Stimulated activated CD4-positive, alpha-beta T cell treated with anti-CD3 and anti-CD28 coated beads, Interleukin-2, amount 100 ng/mL, for 24 hours (primary cell): Measurements from ENCODE around the gene UCHL3.
A peak's percentile ranks its signal among the peaks of the same experiment; 100 is the strongest.

Experiments
- DNase-seq, 2 donors: peaks; one replicate each; pipeline ENCODE4 v3.0.0-alpha.2; 2020

The UCHL3 gene

GRCh38 chr13:75633285-75633684, 83.7 kb downstream of the UCHL3 start:
- DNase-seq, result no peak

GRCh38 chr13:75635101-75635827, 85.7 kb downstream of the UCHL3 start:
- DNase-seq, result no peak

- peak; percentile 22 to 46 for DNase-seq
Observed at GRCh38 chr13:75635828-75636435, 86.3 kb downstream of the UCHL3 start, which contains the start of gene LMO7. TSS of gene LMO7 (plus strand) at chr13:75636330. CDS start at chr13:75636658, 328 bp downstream.

- peak; percentile 40 to 48 for DNase-seq
Observed at GRCh38 chr13:75636436-75637180, 87.0 kb downstream of the UCHL3 start.

- DNase-seq, result no peak
Observed at GRCh38 chr13:75637181-75637750, 87.7 kb downstream of the UCHL3 start.

GRCh38 chr13:75639454-75639853, 89.9 kb downstream of the UCHL3 start:
- DNase-seq, result no peak

GRCh38 chr13:75641026-75641425, 91.4 kb downstream of the UCHL3 start:
- DNase-seq, result no peak

- no peak for DNase-seq
Observed at GRCh38 chr13:75643182-75643581, 93.6 kb downstream of the UCHL3 start.

GRCh38 chr13:75643693-75644092, 94.1 kb downstream of the UCHL3 start:
- DNase-seq, result no peak

- no peak for DNase-seq
Observed at GRCh38 chr13:75645141-75645540, 95.5 kb downstream of the UCHL3 start.

- DNase-seq, result no peak
Observed at GRCh38 chr13:75647126-75647784, 97.7 kb downstream of the UCHL3 start.

- no peak for DNase-seq
Observed at GRCh38 chr13:75648446-75648845, 98.9 kb downstream of the UCHL3 start.

GRCh38 chr13:75651013-75651412, 101.4 kb downstream of the UCHL3 start:
- no peak for DNase-seq

GRCh38 chr13:75652726-75653125, 103.1 kb downstream of the UCHL3 start:
- no peak for DNase-seq
